ENCODE measurements around the gene MYBPC1. TPM values are rescaled to one million over a fixed set of nuclear protein-coding genes. Genes with fewer than 3 reads are reported as not detected.

Gene MYBPC1
- total RNA-seq, 2 donors from 2014 or later, result not detected

GRCh38 chr12:101609198-101609597, 14.4 kb downstream of the MYBPC1 start:
- H3K4me1 Mint-ChIP-seq (ENCODE audit: low read depth in 2 of 2), result no peaks in the 10 kb centered on the region
- H3K27ac Mint-ChIP-seq, result no peak overlapping the region
- ATAC-seq (no peak), DNase-seq (ENCODE audit: low spot score) (no peak)
- no peaks in the 10 kb centered on the region for H3K9me3 Mint-ChIP-seq
- peaks cover 2 to 6% of the 10 kb centered on the region in 2 donors for H3K27me3 Mint-ChIP-seq
- H3K36me3 Mint-ChIP-seq, result no peaks in the 10 kb centered on the region
- H3K4me3 Mint-ChIP-seq, result no peak overlapping the region

- Mint-ChIP-seq H3K27me3 (peaks cover 2 to 6% of the 10 kb centered on the region in 2 donors), H3K4me3 (no peak overlapping the region), H3K9me3 (no peaks in the 10 kb centered on the region), H3K27ac (peak overlapping the region in 1 of 2 donors; percentile 7), H3K4me1 (ENCODE audit: low read depth in 2 of 2) (peaks cover 15 to 17% of the 10 kb centered on the region in 2 donors), H3K36me3 (no peaks in the 10 kb centered on the region)
- ATAC-seq, result no peak
- DNase-seq (ENCODE audit: low spot score), result no peak
Measured at GRCh38 chr12:101612160-101612916, 17.6 kb downstream of the MYBPC1 start.

GRCh38 chr12:101616027-101616494, 21.3 kb downstream of the MYBPC1 start:
- Mint-ChIP-seq H3K36me3 (no peaks in the 10 kb centered on the region), H3K9me3 (no peaks in the 10 kb centered on the region), H3K4me3 (peak overlapping the region; percentile 66), H3K27ac (peak overlapping the region; percentile 64 to 92), H3K4me1 (ENCODE audit: low read depth in 2 of 2) (peaks cover 15 to 20% of the 10 kb centered on the region in 2 donors), H3K27me3 (peaks cover 10 to 22% of the 10 kb centered on the region in 2 donors)
- ATAC-seq, result peak; percentile 38 to 72
- no peak for DNase-seq (ENCODE audit: low spot score)

GRCh38 chr12:101619026-101619786, 24.4 kb downstream of the MYBPC1 start:
- peaks cover 15 to 20% of the 10 kb centered on the region in 2 donors for H3K4me1 Mint-ChIP-seq (ENCODE audit: low read depth in 2 of 2)
- DNase-seq (ENCODE audit: low spot score) (no peak), ATAC-seq (no peak)
- H3K36me3 Mint-ChIP-seq, result no peaks in the 10 kb centered on the region
- H3K9me3 Mint-ChIP-seq, result no peaks in the 10 kb centered on the region
- no peak overlapping the region for H3K27ac Mint-ChIP-seq
- no peak overlapping the region for H3K4me3 Mint-ChIP-seq
- H3K27me3 Mint-ChIP-seq, result peaks cover 7 to 17% of the 10 kb centered on the region in 2 donors

GRCh38 chr12:101619858-101620761, 25.3 kb downstream of the MYBPC1 start:
- Mint-ChIP-seq H3K9me3 (no peaks in the 10 kb centered on the region), H3K27me3 (peaks cover 7 to 17% of the 10 kb centered on the region in 2 donors), H3K36me3 (no peaks in the 10 kb centered on the region), H3K4me1 (ENCODE audit: low read depth in 2 of 2) (peaks cover 11 to 17% of the 10 kb centered on the region in 2 donors), H3K4me3 (no peak overlapping the region), H3K27ac (no peak overlapping the region)
- ATAC-seq, result no peak
- DNase-seq (ENCODE audit: low spot score), result no peak

- peaks cover 7 to 17% of the 10 kb centered on the region in 2 donors for H3K27me3 Mint-ChIP-seq
- no peak overlapping the region for H3K4me3 Mint-ChIP-seq
- DNase-seq (ENCODE audit: low spot score) (no peak), ATAC-seq (no peak)
- H3K4me1 Mint-ChIP-seq (ENCODE audit: low read depth in 2 of 2), result peaks cover 8 to 14% of the 10 kb centered on the region in 2 donors
- no peak overlapping the region for H3K27ac Mint-ChIP-seq
- no peaks in the 10 kb centered on the region for H3K36me3 Mint-ChIP-seq
- H3K9me3 Mint-ChIP-seq, result no peaks in the 10 kb centered on the region
Measured at GRCh38 chr12:101620762-101621133, 26.0 kb downstream of the MYBPC1 start.

GRCh38 chr12:101628676-101629075, 33.9 kb downstream of the MYBPC1 start:
- Mint-ChIP-seq H3K9me3 (no peaks in the 10 kb centered on the region), H3K4me3 (no peak overlapping the region), H3K27me3 (peaks cover 5 to 7% of the 10 kb centered on the region in 2 donors), H3K36me3 (no peaks in the 10 kb centered on the region), H3K27ac (no peak overlapping the region), H3K4me1 (ENCODE audit: low read depth in 2 of 2) (no peaks in the 10 kb centered on the region)
- ATAC-seq, result no peak
- no peak for DNase-seq (ENCODE audit: low spot score)

GRCh38 chr12:101634724-101635123, 40.0 kb downstream of the MYBPC1 start:
- Mint-ChIP-seq H3K27ac (no peak overlapping the region), H3K36me3 (no peaks in the 10 kb centered on the region), H3K9me3 (no peaks in the 10 kb centered on the region), H3K4me1 (ENCODE audit: low read depth in 2 of 2) (no peaks in the 10 kb centered on the region), H3K27me3 (peaks cover 14 to 16% of the 10 kb centered on the region in 2 donors), H3K4me3 (no peak overlapping the region)
- ATAC-seq (peak in 1 of 2 donors; percentile 57), DNase-seq (ENCODE audit: low spot score) (no peak)

- Mint-ChIP-seq H3K27me3 (peaks cover 24 to 37% of the 10 kb centered on the region in 2 donors), H3K4me1 (ENCODE audit: low read depth in 2 of 2) (peaks cover 3 to 5% of the 10 kb centered on the region in 2 donors), H3K27ac (no peak overlapping the region), H3K36me3 (no peaks in the 10 kb centered on the region), H3K4me3 (no peak overlapping the region), H3K9me3 (no peaks in the 10 kb centered on the region)
- no peak for ATAC-seq
- DNase-seq (ENCODE audit: low spot score), result no peak
Measured at GRCh38 chr12:101637936-101638335, 43.2 kb downstream of the MYBPC1 start.

GRCh38 chr12:101642115-101643067, 47.6 kb downstream of the MYBPC1 start:
- H3K27ac Mint-ChIP-seq, result no peak overlapping the region
- peaks cover 21 to 37% of the 10 kb centered on the region in 2 donors for H3K27me3 Mint-ChIP-seq
- DNase-seq (ENCODE audit: low spot score) (no peak), ATAC-seq (no peak)
- H3K4me3 Mint-ChIP-seq, result no peak overlapping the region
- H3K4me1 Mint-ChIP-seq (ENCODE audit: low read depth in 2 of 2), result peaks cover 3 to 5% of the 10 kb centered on the region in 2 donors
- H3K36me3 Mint-ChIP-seq, result no peaks in the 10 kb centered on the region
- H3K9me3 Mint-ChIP-seq, result no peaks in the 10 kb centered on the region

- Mint-ChIP-seq H3K27me3 (peaks cover 4 to 22% of the 10 kb centered on the region in 2 donors), H3K27ac (no peak overlapping the region), H3K36me3 (no peaks in the 10 kb centered on the region), H3K4me1 (ENCODE audit: low read depth in 2 of 2) (no peaks in the 10 kb centered on the region), H3K9me3 (no peaks in the 10 kb centered on the region), H3K4me3 (no peak overlapping the region)
- ATAC-seq (no peak), DNase-seq (ENCODE audit: low spot score) (no peak)
Measured at GRCh38 chr12:101647711-101648110, 52.9 kb downstream of the MYBPC1 start.

GRCh38 chr12:101648195-101648594, 53.4 kb downstream of the MYBPC1 start:
- no peaks in the 10 kb centered on the region for H3K9me3 Mint-ChIP-seq
- ATAC-seq, result no peak

More at GRCh38 chr12:101648195-101648594, 53.4 kb downstream of the MYBPC1 start:
- Mint-ChIP-seq H3K4me3 (no peak overlapping the region), H3K27me3 (peaks cover 3 to 20% of the 10 kb centered on the region in 2 donors), H3K36me3 (no peaks in the 10 kb centered on the region), H3K27ac (no peak overlapping the region), H3K4me1 (ENCODE audit: low read depth in 2 of 2) (no peaks in the 10 kb centered on the region)
- no peak for DNase-seq (ENCODE audit: low spot score)
